Activated T-helper 17 cell treated with anti-CD3 and anti-CD28 coated beads, Interleukin-2, amount 50 U/mL, for 72 hours (primary cell): ENCODE data around the gene ITGA1. TPM values are rescaled to one million over a fixed set of nuclear protein-coding genes. Genes with fewer than 3 reads are reported as not detected.

ENCODE experiments used
- ATAC-seq: fragments of 150-1000 bp; cut with Tn5 transposase; replicated peaks from 2 replicates; pipeline ENCODE4 v1.10.0; 2021; ENCODE audit warnings: mild to moderate bottlenecking, moderate library complexity
- H3K27ac Mint-ChIP-seq: one replicate; pipeline ENCODE4 v1.8.0; 2022; ENCODE audit warnings: mixed read lengths
- H3K27me3 Mint-ChIP-seq: one replicate; pipeline ENCODE4 v1.8.0; 2022; ENCODE audit warnings: mixed read lengths
- H3K36me3 Mint-ChIP-seq: one replicate; pipeline ENCODE4 v1.8.0; 2022; ENCODE audit warnings: low read depth, mild to moderate bottlenecking, mixed read lengths
- H3K4me1 Mint-ChIP-seq: one replicate; pipeline ENCODE4 v1.8.0; 2022; ENCODE audit warnings: mixed read lengths
- H3K4me3 Mint-ChIP-seq: one replicate; pipeline ENCODE4 v1.8.0; 2022; ENCODE audit warnings: mild to moderate bottlenecking, mixed read lengths
- H3K9me3 Mint-ChIP-seq: one replicate; pipeline ENCODE4 v1.8.0; 2022; ENCODE audit warnings: mixed read lengths
- total RNA-seq, 2 donors: library from RNA; stranded (reverse); gene quantifications; one replicate each; pipeline ENCODE4 v1.2.3, GENCODE V29; 2022

The ITGA1 gene
- total RNA-seq, 2 donors from 2014 or later, result 3.1 to 14.9 TPM

- H3K4me1 Mint-ChIP-seq, result peaks cover 15% of the 10 kb centered on the region
- ATAC-seq, result no peak
Measured at GRCh38 chr5:52784737-52785136, 3.0 kb upstream of the ITGA1 start.

DNA sequence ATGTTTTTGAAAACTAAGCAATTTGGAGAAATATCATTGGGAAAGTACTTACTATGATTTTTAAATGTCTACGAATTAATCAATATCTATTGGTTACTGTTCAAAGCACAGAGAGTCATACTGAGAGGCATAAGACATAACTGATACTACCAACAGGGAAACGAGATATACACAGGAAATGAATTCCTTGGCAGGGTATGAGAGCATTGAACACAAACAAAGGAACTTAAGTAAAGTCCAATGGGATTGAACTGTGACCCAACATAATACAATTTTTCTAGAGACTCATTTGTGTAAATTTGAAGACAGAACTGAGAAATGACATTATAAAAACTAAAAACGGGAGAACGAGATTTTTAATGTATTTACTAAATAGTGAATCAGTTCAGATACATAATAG is 1.3 kb upstream of the ITGA1 start:
- Mint-ChIP-seq H3K27me3 (no peaks in the 10 kb centered on the region), H3K4me1 (peaks cover 28% of the 10 kb centered on the region), H3K36me3 (no peaks in the 10 kb centered on the region), H3K9me3 (no peaks in the 10 kb centered on the region), H3K27ac (no peak overlapping the region), H3K4me3 (peak overlapping the region; percentile 87)
- ATAC-seq, result no peak

More at GRCh38 chr5:52784737-52785136, 3.0 kb upstream of the ITGA1 start:
- Mint-ChIP-seq H3K36me3 (no peaks in the 10 kb centered on the region), H3K9me3 (no peaks in the 10 kb centered on the region), H3K27me3 (no peaks in the 10 kb centered on the region), H3K4me3 (no peak overlapping the region), H3K27ac (no peak overlapping the region)

- Mint-ChIP-seq H3K4me3 (peak overlapping the region; percentile 87), H3K27me3 (no peaks in the 10 kb centered on the region), H3K27ac (peak overlapping the region; percentile 82), H3K4me1 (peaks cover 28% of the 10 kb centered on the region), H3K9me3 (no peaks in the 10 kb centered on the region), H3K36me3 (no peaks in the 10 kb centered on the region)
- ATAC-seq, result peak; percentile 27
Measured at GRCh38 chr5:52786949-52787599, 642 bp upstream of the ITGA1 start.

GRCh38 chr5:52788505-52788821 is 747 bp downstream of the ITGA1 start:
- Mint-ChIP-seq H3K27me3 (no peaks in the 10 kb centered on the region), H3K27ac (no peak overlapping the region)

DNA sequence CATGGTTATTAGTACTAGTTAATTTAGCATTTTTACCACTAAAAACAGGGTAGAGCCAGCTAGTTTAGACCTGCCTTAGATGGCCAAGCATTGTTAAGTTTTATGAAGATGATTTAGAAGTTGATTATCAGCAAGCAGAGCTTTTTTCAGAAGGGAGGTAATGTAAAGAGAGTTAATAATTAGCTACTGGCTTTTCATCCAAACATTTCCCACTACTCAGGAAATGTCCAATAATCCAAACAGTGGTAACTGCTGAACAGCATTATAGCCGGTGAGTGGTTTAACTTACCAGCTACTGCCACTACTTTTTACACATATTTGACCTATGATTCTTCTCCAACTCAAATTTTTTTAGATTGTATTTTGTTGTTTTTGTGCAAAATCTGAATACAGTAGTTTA is 1.7 kb downstream of the ITGA1 start:
- no peak for ATAC-seq
- H3K27ac Mint-ChIP-seq, result no peak overlapping the region
- H3K4me1 Mint-ChIP-seq, result peaks cover 28% of the 10 kb centered on the region
- H3K36me3 Mint-ChIP-seq, result no peaks in the 10 kb centered on the region
- no peaks in the 10 kb centered on the region for H3K27me3 Mint-ChIP-seq
- no peaks in the 10 kb centered on the region for H3K9me3 Mint-ChIP-seq
- H3K4me3 Mint-ChIP-seq, result peak overlapping the region; percentile 87

More at GRCh38 chr5:52788505-52788821, 747 bp downstream of the ITGA1 start:
- Mint-ChIP-seq H3K9me3 (no peaks in the 10 kb centered on the region), H3K4me3 (peak overlapping the region; percentile 87), H3K36me3 (no peaks in the 10 kb centered on the region), H3K4me1 (peaks cover 28% of the 10 kb centered on the region)
- ATAC-seq, result no peak

DNA sequence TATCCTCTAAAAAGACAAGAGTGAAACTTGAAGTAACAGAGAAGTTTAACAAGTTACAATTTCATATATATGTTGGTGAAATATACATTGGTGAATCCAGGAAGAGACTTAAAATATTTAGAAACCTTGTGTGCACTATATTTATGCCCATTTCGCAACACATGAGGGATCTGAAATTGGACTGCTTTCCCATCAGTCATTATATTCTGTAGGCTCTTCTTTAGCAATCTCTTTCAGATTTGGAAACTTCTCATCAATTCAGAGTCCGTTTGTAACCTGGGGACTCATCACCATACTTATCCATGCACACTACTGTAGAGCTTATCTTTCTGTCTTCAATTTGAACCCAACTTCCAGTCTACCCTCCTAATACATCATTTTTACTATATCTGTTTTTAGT is 2.1 kb downstream of the ITGA1 start:
- Mint-ChIP-seq H3K27ac (no peak overlapping the region), H3K27me3 (no peaks in the 10 kb centered on the region), H3K36me3 (no peaks in the 10 kb centered on the region), H3K4me1 (peaks cover 28% of the 10 kb centered on the region), H3K9me3 (no peaks in the 10 kb centered on the region), H3K4me3 (peak overlapping the region; percentile 87)
- no peak for ATAC-seq

DNA sequence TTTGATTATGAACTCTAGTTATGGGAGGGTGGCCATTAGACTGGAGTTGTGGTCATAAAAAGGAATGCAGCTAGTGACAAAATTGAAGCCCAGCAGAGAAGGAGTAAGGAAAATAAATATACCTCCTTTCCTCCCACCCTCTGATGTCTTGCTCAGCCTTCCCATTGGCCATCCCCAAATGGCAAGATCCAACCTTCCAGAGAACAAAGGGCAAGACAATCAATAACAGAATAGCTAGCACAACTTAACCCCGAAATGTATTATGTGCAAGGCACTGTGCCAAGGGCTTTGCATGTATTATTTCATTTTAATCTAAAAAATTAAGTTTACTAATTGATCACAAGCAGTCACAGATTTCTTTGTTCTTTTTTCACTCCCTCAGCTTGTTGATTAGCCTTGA is 3.6 kb downstream of the ITGA1 start:
- peaks cover 26% of the 10 kb centered on the region for H3K4me1 Mint-ChIP-seq
- ATAC-seq, result no peak
- H3K36me3 Mint-ChIP-seq, result no peaks in the 10 kb centered on the region
- no peak overlapping the region for H3K27ac Mint-ChIP-seq
- no peaks in the 10 kb centered on the region for H3K9me3 Mint-ChIP-seq
- no peaks in the 10 kb centered on the region for H3K27me3 Mint-ChIP-seq
- peak overlapping the region; percentile 87 for H3K4me3 Mint-ChIP-seq

- H3K4me3 Mint-ChIP-seq, result no peak overlapping the region
- peaks cover 30% of the 10 kb centered on the region for H3K4me1 Mint-ChIP-seq
- ATAC-seq, result no peak
Measured at GRCh38 chr5:52794519-52794918, 6.8 kb downstream of the ITGA1 start.

DNA sequence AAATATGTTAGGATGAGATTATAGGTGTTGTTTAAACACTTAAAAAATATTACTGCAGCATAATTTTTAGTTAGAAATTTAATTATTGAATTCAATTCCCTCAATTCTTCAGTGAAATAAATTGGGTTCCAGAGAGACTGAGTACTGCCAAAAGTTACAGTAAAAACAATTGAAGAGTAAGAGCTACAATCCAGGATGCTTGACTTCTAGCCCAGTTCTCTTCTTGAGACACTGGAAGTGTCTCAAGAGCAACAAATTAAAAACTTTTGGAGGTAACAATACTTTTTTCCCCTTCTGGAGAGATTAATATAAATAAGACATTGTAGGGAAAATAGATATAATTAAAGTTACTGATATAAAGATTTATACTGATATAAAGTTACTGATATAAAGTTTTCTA is 8.3 kb downstream of the ITGA1 start:
- no peak overlapping the region for H3K4me3 Mint-ChIP-seq
- H3K36me3 Mint-ChIP-seq, result peaks cover 21% of the 10 kb centered on the region
- no peak for ATAC-seq
- H3K9me3 Mint-ChIP-seq, result no peaks in the 10 kb centered on the region
- peaks cover 18% of the 10 kb centered on the region for H3K4me1 Mint-ChIP-seq
- no peaks in the 10 kb centered on the region for H3K27me3 Mint-ChIP-seq
- no peak overlapping the region for H3K27ac Mint-ChIP-seq

More at GRCh38 chr5:52794519-52794918, 6.8 kb downstream of the ITGA1 start:
- Mint-ChIP-seq H3K27me3 (no peaks in the 10 kb centered on the region), H3K36me3 (peaks cover 5% of the 10 kb centered on the region), H3K27ac (no peak overlapping the region), H3K9me3 (no peaks in the 10 kb centered on the region)

DNA sequence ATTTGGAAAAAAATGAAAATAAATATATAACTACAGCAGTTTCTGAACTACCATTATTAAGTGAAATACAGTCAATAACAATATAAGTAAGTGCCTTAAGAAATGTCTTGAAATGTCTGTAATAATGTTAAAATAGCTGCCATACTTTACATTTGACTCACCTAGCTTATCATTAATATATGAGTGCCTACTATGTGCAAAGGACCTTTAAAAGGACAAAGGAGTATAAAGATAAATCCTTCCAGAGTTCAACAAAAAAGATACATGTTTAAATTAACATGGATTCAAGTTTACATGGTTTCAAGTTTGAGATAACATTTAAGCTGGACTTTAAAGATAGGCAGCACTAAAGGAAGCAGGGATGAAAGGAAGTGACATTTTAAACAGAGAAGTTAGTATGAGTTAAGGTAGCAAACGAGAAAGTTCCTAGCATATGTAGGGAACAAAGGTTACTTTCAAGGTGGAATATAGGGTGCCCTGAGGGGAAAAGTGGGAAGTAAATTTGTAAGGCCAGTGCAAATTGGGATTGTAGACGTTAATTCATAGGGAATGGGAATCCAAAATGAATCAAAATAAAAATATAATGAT is 8.9 kb downstream of the ITGA1 start:
- no peak for ATAC-seq
- H3K27me3 Mint-ChIP-seq, result no peaks in the 10 kb centered on the region
- H3K4me1 Mint-ChIP-seq, result peaks cover 17% of the 10 kb centered on the region
- H3K9me3 Mint-ChIP-seq, result no peaks in the 10 kb centered on the region
- H3K36me3 Mint-ChIP-seq, result peaks cover 26% of the 10 kb centered on the region
- H3K27ac Mint-ChIP-seq, result no peak overlapping the region
- H3K4me3 Mint-ChIP-seq, result no peak overlapping the region

DNA sequence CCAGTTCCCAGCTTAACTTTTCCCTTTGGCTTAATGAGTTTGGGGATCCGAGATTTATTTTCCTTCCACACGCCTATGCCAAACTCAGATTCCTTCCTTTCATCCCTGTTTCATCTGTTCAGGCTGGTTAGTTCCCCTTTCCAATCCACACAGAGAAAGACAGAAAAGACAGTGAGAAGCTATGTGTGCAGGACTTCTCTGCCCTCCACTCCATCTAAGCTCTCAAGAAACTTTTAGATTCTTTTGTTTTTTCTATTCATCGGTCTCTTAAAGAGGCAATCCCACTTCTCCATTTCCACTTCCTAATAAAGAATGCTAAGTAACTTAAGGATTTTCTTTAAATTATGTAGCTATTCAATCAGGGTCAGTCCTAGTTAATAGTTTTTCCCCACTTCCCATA is 11.2 kb downstream of the ITGA1 start:
- Mint-ChIP-seq H3K27ac (peak overlapping the region; percentile 95), H3K9me3 (no peaks in the 10 kb centered on the region), H3K4me3 (peak overlapping the region; percentile 91), H3K4me1 (peaks cover 17% of the 10 kb centered on the region), H3K27me3 (no peaks in the 10 kb centered on the region), H3K36me3 (peaks cover 50% of the 10 kb centered on the region)
- no peak for ATAC-seq

- peak overlapping the region; percentile 95 for H3K27ac Mint-ChIP-seq
- peak overlapping the region; percentile 91 for H3K4me3 Mint-ChIP-seq
- ATAC-seq, result peak; percentile 34
- no peaks in the 10 kb centered on the region for H3K9me3 Mint-ChIP-seq
- peaks cover 55% of the 10 kb centered on the region for H3K36me3 Mint-ChIP-seq
- H3K4me1 Mint-ChIP-seq, result peaks cover 22% of the 10 kb centered on the region
- no peaks in the 10 kb centered on the region for H3K27me3 Mint-ChIP-seq
Measured at GRCh38 chr5:52799358-52799982, 11.8 kb downstream of the ITGA1 start.

DNA sequence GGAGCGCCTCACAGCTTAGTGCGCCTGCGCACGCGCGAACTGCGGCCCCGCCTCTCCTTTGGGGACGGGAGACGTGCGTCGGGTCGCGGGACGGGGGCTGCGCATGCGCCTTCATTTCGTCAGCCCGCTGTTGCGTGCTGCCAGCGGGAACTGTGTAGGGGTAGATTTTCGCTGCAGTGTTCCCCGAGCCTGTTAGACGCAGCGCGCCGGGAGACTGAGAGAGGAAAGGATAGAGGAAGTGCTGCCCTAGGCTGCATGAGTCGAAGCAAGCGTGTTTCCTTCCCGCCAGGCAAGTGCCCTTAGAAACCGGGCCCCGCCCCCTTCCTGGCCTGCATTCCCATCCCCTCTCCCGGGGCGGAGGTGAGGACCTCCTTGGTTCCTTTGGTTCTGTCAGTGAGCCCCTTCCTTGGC is 12.3 kb downstream of the ITGA1 start:
- H3K4me1 Mint-ChIP-seq, result peaks cover 27% of the 10 kb centered on the region
- peak overlapping the region; percentile 91 for H3K4me3 Mint-ChIP-seq

GRCh38 chr5:52800394-52801213 is 12.9 kb downstream of the ITGA1 start:
- ATAC-seq, result peak; percentile 81
- Mint-ChIP-seq H3K36me3 (peaks cover 66% of the 10 kb centered on the region), H3K4me1 (peaks cover 31% of the 10 kb centered on the region), H3K9me3 (no peaks in the 10 kb centered on the region), H3K27me3 (no peaks in the 10 kb centered on the region), H3K4me3 (peak overlapping the region; percentile 91), H3K27ac (peak overlapping the region; percentile 95)

More for the DNA sequence above, 12.3 kb downstream of the ITGA1 start:
- H3K9me3 Mint-ChIP-seq, result no peaks in the 10 kb centered on the region
- peak; percentile 81 for ATAC-seq
- H3K36me3 Mint-ChIP-seq, result peaks cover 60% of the 10 kb centered on the region
- peak overlapping the region; percentile 95 for H3K27ac Mint-ChIP-seq
- H3K27me3 Mint-ChIP-seq, result no peaks in the 10 kb centered on the region
